IMR-90 (cell line): ENCODE data around the gene ANAPC1. TPM values are rescaled to one million over a fixed set of nuclear protein-coding genes. Genes with fewer than 3 reads are reported as not detected.
"Not testable (repeated sequence)": the region's sequence is repeated elsewhere in the genome, so short reads cannot be mapped to it uniquely, and the experiment has no call there.

Experiments
- ATAC-seq: fragments of 200-7000 bp; cut with Tn5 transposase; 2 replicates; pipeline ENCODE4 v1.9.1; 2020; ENCODE audit warnings: low read depth, mild to moderate bottlenecking, moderate library complexity
- BruUV-seq: library from RNA; stranded (reverse); fragments of 400-500 nt; replicated peaks from 2 replicates; lab custom pipeline; 2021; lab: Mats Ljungman, UMichigan
- CTCF ChIA-PET: fragments of 300-600 bp; formaldehyde crosslinking; extraction: SDS; loops from one replicate; lab custom pipeline; 2021; ENCODE audit warnings: antibody characterized with exemption; lab: Yijun Ruan, JAX
- POLR2A ChIA-PET: fragments of 300-600 bp; sonication (Branson Sonifier 250); formaldehyde crosslinking; loops from one replicate; lab custom pipeline; 2022; ENCODE audit warnings: antibody characterized with exemption; ENCODE audit not compliant: unreplicated experiment; lab: Charles Lee
- DNase-seq: peaks from one replicate; pipeline ENCODE4 v3.0.0; 2013
- H2AFZ ChIP-seq: replicated peaks from 2 replicates; pipeline ENCODE3; 2013; ENCODE audit warnings: low read length, mild to moderate bottlenecking; ENCODE audit not compliant: poor library complexity
- H2AK5ac ChIP-seq: 2 replicates; pipeline ENCODE4 v1.6.1; 2013; ENCODE audit warnings: low read depth, low read length, inconsistent platforms
- H2AK9ac ChIP-seq: replicated peaks from 2 replicates; pipeline ENCODE3; 2013; ENCODE audit warnings: mild to moderate bottlenecking, low read depth, low read length, moderate library complexity; ENCODE audit not compliant: poor library complexity
- H2BK120ac ChIP-seq: 2 replicates; pipeline ENCODE4 v1.6.1; 2013; ENCODE audit warnings: low read depth, low read length, inconsistent platforms
- H2BK15ac ChIP-seq: 3 replicates; pipeline ENCODE4 v1.6.1; 2013; ENCODE audit warnings: low read depth, low read length, inconsistent platforms
- H2BK20ac ChIP-seq: 2 replicates; pipeline ENCODE4 v1.6.1; 2013; ENCODE audit warnings: low read depth, mild to moderate bottlenecking, inconsistent platforms, low read length, moderate library complexity
- H2BK5ac ChIP-seq: 2 replicates; pipeline ENCODE4 v1.6.1; 2013; ENCODE audit warnings: mild to moderate bottlenecking, low read depth, low read length, inconsistent platforms; ENCODE audit not compliant: poor library complexity, severe bottlenecking
- H3K14ac ChIP-seq: replicated peaks from 2 replicates; pipeline ENCODE4 v1.6.1; 2013; ENCODE audit warnings: low read depth, low read length, inconsistent platforms
- H3K18ac ChIP-seq: 2 replicates; pipeline ENCODE4 v1.6.1; 2013; ENCODE audit warnings: low read depth, low read length, control low read depth
- H3K23ac ChIP-seq: 2 replicates; pipeline ENCODE4 v1.6.1; 2013; ENCODE audit warnings: low read depth, low read length, inconsistent platforms
- H3K27ac ChIP-seq: 2 replicates; pipeline ENCODE4 v1.5.1; 2013; ENCODE audit warnings: mild to moderate bottlenecking, control low read depth, low read length; ENCODE audit not compliant: insufficient read depth
- H3K27me3 ChIP-seq: 2 replicates; pipeline ENCODE4 v1.6.1; 2013; ENCODE audit warnings: low read length; ENCODE audit not compliant: control insufficient read depth, insufficient read depth
- H3K36me3 ChIP-seq: 2 replicates; pipeline ENCODE4 v1.6.1; 2013; ENCODE audit warnings: low read length, mixed read lengths; ENCODE audit not compliant: control insufficient read depth, insufficient read depth
- H3K4ac ChIP-seq: 2 replicates; pipeline ENCODE4 v1.6.1; 2013; ENCODE audit warnings: low read depth, low read length, inconsistent platforms
- H3K4me1 ChIP-seq: 2 replicates; pipeline ENCODE4 v1.6.1; 2013; ENCODE audit warnings: low read length, mixed read lengths; ENCODE audit not compliant: control insufficient read depth, insufficient read depth
- H3K4me2 ChIP-seq: 2 replicates; pipeline ENCODE4 v1.6.1; 2013; ENCODE audit warnings: low read depth, mild to moderate bottlenecking, control low read depth, low read length, moderate library complexity
- H3K4me3 ChIP-seq: 2 replicates; pipeline ENCODE4 v1.5.1; 2013; ENCODE audit warnings: low read depth, mild to moderate bottlenecking, control low read depth, low read length, moderate library complexity; ENCODE audit not compliant: insufficient read depth
- H3K56ac ChIP-seq: 2 replicates; pipeline ENCODE4 v1.6.1; 2013; ENCODE audit warnings: low read length, inconsistent platforms; ENCODE audit not compliant: insufficient read depth; ENCODE audit errors: extremely low read depth
- H3K79me1 ChIP-seq, 2 experiments: 2 replicates each; pipeline ENCODE4 v1.6.1; 2013; ENCODE audit warnings: low read length in 2 of 2, inconsistent platforms in 1 of 2, low read depth in 1 of 2
- H3K9ac ChIP-seq: 2 replicates; pipeline ENCODE4 v1.6.1; 2013; ENCODE audit warnings: low read depth, low read length, control low read depth
- H3K9me1 ChIP-seq: 2 replicates; pipeline ENCODE4 v1.6.1; 2013; ENCODE audit warnings: low read length, inconsistent platforms; ENCODE audit not compliant: insufficient read depth
- H3K9me3 ChIP-seq: 2 replicates; pipeline ENCODE4 v1.6.1; 2013; ENCODE audit warnings: low read length; ENCODE audit not compliant: control insufficient read depth, insufficient read depth
- H4K20me1 ChIP-seq: 2 replicates; pipeline ENCODE4 v1.6.1; 2013; ENCODE audit warnings: low read length, inconsistent platforms; ENCODE audit not compliant: insufficient read depth
- H4K5ac ChIP-seq: 2 replicates; pipeline ENCODE4 v1.6.1; 2013; ENCODE audit warnings: mild to moderate bottlenecking, low read depth, low read length, control low read depth
- H4K8ac ChIP-seq, 2 experiments: 2 replicates each; pipeline ENCODE4 v1.6.1; 2013; ENCODE audit warnings: low read depth in 2 of 2, low read length in 2 of 2, control low read depth in 1 of 2, inconsistent platforms in 1 of 2
- H4K91ac ChIP-seq: 2 replicates; pipeline ENCODE4 v1.6.1; 2013; ENCODE audit warnings: low read depth, low read length, inconsistent platforms; ENCODE audit not compliant: insufficient read depth
- WGBS, 2 experiments: methylation state at CpG; one replicate each; pipeline versions ENCODE4 v1.1.5 to v1.1.7; 2013; ENCODE audit warnings: missing lambda C conversion rate in 2 of 2; ENCODE audit not compliant: insufficient read length in 1 of 2; ENCODE audit errors: extremely low coverage in 2 of 2; 5-methylcytosine and 5-hydroxymethylcytosine counted together
- dilution Hi-C: fragments of 300-500 bp; cut with HindIII; formaldehyde crosslinking; loops from one replicate; pipeline ENCODE4 v1.14.3; 2018; ENCODE audit warnings: low sequenced_read_pairs; ENCODE audit not compliant: unreplicated experiment
- in situ Hi-C: fragments of 300-500 bp; cut with MboI; formaldehyde crosslinking; loops from 3 replicates; pipeline ENCODE4 v1.14.3; 2019; ENCODE audit warnings: low sequenced_read_pairs, inconsistent platforms, mixed read lengths
- intact Hi-C: fragments of 100-400 bp; cut with micrococcal nuclease; formaldehyde crosslinking; loops from 2 replicates; pipeline ENCODE4 v1.10.0; 2022
- polyA plus RNA-seq, 3 experiments: library from polyadenylated mRNA; depleted of rRNA; stranded (reverse); fragments of >200 nt; gene quantifications; 2 replicates each; pipeline ENCODE4 v1.2.3, GENCODE V29; 2012; ENCODE audit warnings: low replicate concordance in 1 of 3
- total RNA-seq: library from RNA; depleted of rRNA; stranded (reverse); fragments of >200 nt; gene quantifications from 2 replicates; pipeline ENCODE4 v1.2.3, GENCODE V29; 2012

The ANAPC1 gene
- total and polyA plus RNA-seq, 2 of the 4 experiments (the other 2 are of a cell fraction), result 14.6 to 50.7 TPM

DNA sequence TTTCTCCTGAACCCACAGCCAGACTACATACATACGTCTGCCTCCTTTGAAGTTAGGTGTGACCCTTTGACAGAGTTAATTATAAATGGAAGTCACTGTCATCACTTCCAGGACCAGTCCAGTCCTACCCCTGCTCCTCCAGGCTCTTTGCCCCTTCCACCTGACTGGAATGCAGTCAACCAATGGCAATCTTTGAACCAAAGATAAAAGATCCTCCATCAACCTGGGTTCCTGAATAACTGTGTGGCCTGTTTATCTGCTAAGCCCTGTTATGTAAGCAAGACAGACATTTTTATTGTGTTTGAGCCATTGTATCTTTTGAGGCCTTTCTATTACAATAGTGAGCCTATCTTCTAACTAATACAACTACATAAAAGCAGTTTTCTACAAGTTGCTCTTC lies 45.0 kb downstream of the ANAPC1 start:
- BruUV-seq, dilution Hi-C loops, H3K27ac ChIP-seq, H3K56ac ChIP-seq, H3K18ac ChIP-seq, POLR2A ChIA-PET, H2AFZ ChIP-seq, H3K79me1 ChIP-seq, H3K9me3 ChIP-seq, H4K8ac ChIP-seq, DNase-seq, H2AK9ac ChIP-seq, H3K4ac ChIP-seq, ATAC-seq, in situ Hi-C loops, H3K9ac ChIP-seq, H4K91ac ChIP-seq, H2BK120ac ChIP-seq, H3K23ac ChIP-seq, H2BK20ac ChIP-seq, H2BK15ac ChIP-seq, H3K27me3 ChIP-seq, H3K9me1 ChIP-seq, H3K4me2 ChIP-seq, H3K36me3 ChIP-seq, H2AK5ac ChIP-seq, H4K5ac ChIP-seq, H2BK5ac ChIP-seq, H3K4me3 ChIP-seq, H4K20me1 ChIP-seq, intact Hi-C loops, H3K4me1 ChIP-seq, H3K14ac ChIP-seq, CTCF ChIA-PET: not testable (repeated sequence)
- no CpG with 5 or more reads among the region's 1 CpG for WGBS, 2 experiments

DNA sequence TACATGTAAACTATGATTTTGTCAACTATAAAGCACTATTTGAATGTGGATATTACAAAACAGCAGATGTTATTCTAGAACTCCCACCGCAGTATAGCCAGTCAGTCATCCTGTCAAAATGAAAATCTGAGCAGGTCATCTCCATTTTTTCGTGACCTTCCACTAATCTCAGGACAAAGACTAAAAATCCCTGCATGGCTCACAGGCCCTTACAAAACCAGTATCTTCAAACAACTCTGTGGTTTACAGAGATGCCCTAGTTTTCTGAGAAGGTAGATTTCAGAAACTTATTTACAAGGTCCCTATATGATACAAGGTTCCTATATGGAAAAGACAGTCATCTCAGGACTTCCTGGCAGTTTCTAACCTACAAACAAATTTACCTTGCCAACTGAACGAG lies 49.8 kb downstream of the ANAPC1 start:
- H3K9me3 ChIP-seq, POLR2A ChIA-PET, H2BK20ac ChIP-seq, H3K9me1 ChIP-seq, H3K14ac ChIP-seq, CTCF ChIA-PET, H3K4me3 ChIP-seq, H4K20me1 ChIP-seq, dilution Hi-C loops, H3K9ac ChIP-seq, in situ Hi-C loops, H3K56ac ChIP-seq, DNase-seq, H3K27me3 ChIP-seq, H3K18ac ChIP-seq, H4K91ac ChIP-seq, H3K79me1 ChIP-seq, H3K27ac ChIP-seq, H3K4ac ChIP-seq, H2AK5ac ChIP-seq, H2AFZ ChIP-seq, H3K36me3 ChIP-seq, H4K5ac ChIP-seq, H2BK120ac ChIP-seq, H3K4me2 ChIP-seq, BruUV-seq, H3K4me1 ChIP-seq, H2BK15ac ChIP-seq, intact Hi-C loops, H3K23ac ChIP-seq, H2BK5ac ChIP-seq, H2AK9ac ChIP-seq, H4K8ac ChIP-seq, ATAC-seq: not testable (repeated sequence)
- no CpG with 5 or more reads among the region's 3 CpGs for WGBS, 2 experiments
